Lung (tissue), 12 donors: Measurements from ENCODE around the gene ITGA3. TPM values are rescaled to one million over a fixed set of nuclear protein-coding genes. Genes with fewer than 3 reads are reported as not detected.
A peak's percentile ranks its signal among the peaks of the same experiment; 100 is the strongest.

Experiments
- ATAC-seq: fragments of 200-7000 bp; cut with Tn5 transposase; one replicate; pipeline ENCODE4 v1.9.1; 2020; ENCODE audit warnings: moderate number of reproducible peaks; ENCODE audit not compliant: insufficient read depth, low FRiP score
- DNase-seq, 3 donors: peaks; one replicate each; pipeline ENCODE4 v3.0.0-alpha.2; 2013 to 2017
- H3K27ac ChIP-seq, 2 donors: one replicate each; pipeline ENCODE4 v1.5.1; 2013; ENCODE audit warnings: mild to moderate bottlenecking in 2 of 2, moderate library complexity in 2 of 2, control low read depth in 1 of 2, inconsistent platforms in 1 of 2, low read depth in 1 of 2, low read length in 1 of 2
- H3K27me3 ChIP-seq, 3 donors: one replicate each; pipeline ENCODE4 v1.5.1; 2013; ENCODE audit warnings: low read length in 2 of 3; ENCODE audit not compliant: control insufficient read depth in 3 of 3, insufficient read depth in 3 of 3
- H3K36me3 ChIP-seq, 4 donors: one replicate each; pipeline ENCODE4 v1.5.1; 2013; ENCODE audit warnings: low read length in 4 of 4, mild to moderate bottlenecking in 1 of 4, moderate library complexity in 1 of 4; ENCODE audit not compliant: control insufficient read depth in 4 of 4, insufficient read depth in 4 of 4
- H3K4me1 ChIP-seq, 5 donors: one replicate each; pipeline ENCODE4 v1.5.1; 2013; ENCODE audit warnings: low read length in 5 of 5, mild to moderate bottlenecking in 2 of 5, moderate library complexity in 1 of 5; ENCODE audit not compliant: control insufficient read depth in 5 of 5, insufficient read depth in 5 of 5
- H3K4me3 ChIP-seq: one replicate; pipeline ENCODE4 v1.5.1; 2013; ENCODE audit warnings: mild to moderate bottlenecking, control low read depth, moderate library complexity
- H3K9ac ChIP-seq, 2 donors: one replicate each; pipeline ENCODE4 v1.5.1; 2013; ENCODE audit warnings: low read length in 2 of 2, control low read depth in 1 of 2; ENCODE audit not compliant: insufficient read depth in 1 of 2
- H3K9me3 ChIP-seq, 4 donors: one replicate each; pipeline ENCODE4 v1.5.1; 2013; ENCODE audit warnings: low read length in 3 of 4, mild to moderate bottlenecking in 1 of 4, moderate library complexity in 1 of 4; ENCODE audit not compliant: control insufficient read depth in 4 of 4, insufficient read depth in 3 of 4
- WGBS, 2 donors: extraction: QIAGEN DNeasy Blood & Tissue Kit; methylation state at CpG; one replicate each; pipeline ENCODE4 v1.1.7; 2013; 5-methylcytosine and 5-hydroxymethylcytosine counted together
- polyA plus RNA-seq, 2 donors: library from polyadenylated mRNA; stranded (reverse); fragments of 200-250 nt; gene quantifications; one replicate each; pipeline ENCODE4 v1.2.1, GENCODE V29; 2013
- total RNA-seq, 2 donors: library from RNA; depleted of rRNA in 1 of 2; stranded (reverse); fragments of >200 nt in 1 of 2; gene quantifications; one replicate each; pipeline ENCODE4 v1.2.1, GENCODE V29; 2014 to 2021
- TF ChIP-seq, protein P1 (sequence below): IDR thresholded peaks from 2 replicates; pipeline ENCODE4 v1.5.1; 2012; ENCODE audit warnings: mild to moderate bottlenecking; ENCODE audit errors: control extremely low read depth, extremely low read depth
- donor health status: control.
- donor health status: control.
- donor health status: Bipolar disorder and iron deficiency.
- donor health status: healthy.
- donor health status: DM: yes; HTN: yes; CAD: no.

ITGA3 gene
- total and polyA plus RNA-seq, 4 donors = 83.9 to 204 (median 133) TPM

DNA sequence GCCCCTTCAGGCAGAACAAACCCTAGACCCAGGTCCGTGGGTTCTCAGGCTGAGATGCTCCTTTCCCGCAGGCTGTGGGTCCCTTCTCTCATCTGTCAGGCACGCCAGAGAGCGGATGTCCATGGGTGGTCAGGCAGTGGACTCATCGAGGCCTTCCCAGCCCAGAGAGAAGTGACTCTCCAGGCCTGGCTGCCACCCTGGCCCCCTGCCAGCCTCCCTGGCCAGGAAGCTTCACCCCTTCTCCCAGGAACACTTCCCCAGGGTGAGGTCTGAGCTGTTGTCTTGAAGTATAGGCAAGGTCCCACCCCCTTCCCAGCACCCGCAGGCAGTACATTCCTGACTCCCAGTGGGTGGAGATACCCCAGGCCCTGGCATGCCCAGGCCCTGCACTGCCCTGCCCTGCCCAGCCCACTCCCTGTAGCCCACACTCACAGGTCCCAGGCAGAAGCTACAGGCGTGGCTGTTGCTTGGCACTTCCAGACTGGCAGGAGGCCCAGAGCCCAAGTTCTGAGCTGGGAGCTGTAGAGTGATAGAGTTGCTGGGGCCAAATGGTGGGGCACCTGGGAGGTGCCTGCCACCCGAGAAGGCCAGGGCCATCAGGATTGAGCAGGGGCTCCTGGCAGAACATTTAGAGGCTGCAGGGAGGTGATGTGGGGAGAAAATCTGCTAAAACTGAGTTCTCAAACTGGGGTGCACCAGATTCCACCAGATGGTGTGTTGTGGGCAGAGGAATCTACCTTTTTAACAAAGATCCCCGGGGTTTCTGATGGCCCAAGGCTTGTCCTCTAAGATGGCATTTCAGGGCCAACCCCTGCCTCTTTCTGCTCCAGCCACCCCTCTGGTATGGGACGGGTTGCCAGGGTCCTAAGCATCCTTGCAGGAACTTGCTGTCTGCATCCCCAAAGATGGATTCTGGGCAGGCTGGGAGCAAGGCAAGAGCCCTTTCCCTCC is 6.7 kb downstream of the ITGA3 start:
- peaks cover 0 to 4% (median 0%) of the 10 kb centered on the region in 4 donors for H3K36me3 ChIP-seq
- no peak overlapping the region for H3K9ac ChIP-seq
- no peaks in the 10 kb centered on the region for H3K9me3 ChIP-seq
- H3K27me3 ChIP-seq = no peaks in the 10 kb centered on the region
- no peak overlapping the region for H3K4me3 ChIP-seq
- TF ChIP-seq, protein P1, sequence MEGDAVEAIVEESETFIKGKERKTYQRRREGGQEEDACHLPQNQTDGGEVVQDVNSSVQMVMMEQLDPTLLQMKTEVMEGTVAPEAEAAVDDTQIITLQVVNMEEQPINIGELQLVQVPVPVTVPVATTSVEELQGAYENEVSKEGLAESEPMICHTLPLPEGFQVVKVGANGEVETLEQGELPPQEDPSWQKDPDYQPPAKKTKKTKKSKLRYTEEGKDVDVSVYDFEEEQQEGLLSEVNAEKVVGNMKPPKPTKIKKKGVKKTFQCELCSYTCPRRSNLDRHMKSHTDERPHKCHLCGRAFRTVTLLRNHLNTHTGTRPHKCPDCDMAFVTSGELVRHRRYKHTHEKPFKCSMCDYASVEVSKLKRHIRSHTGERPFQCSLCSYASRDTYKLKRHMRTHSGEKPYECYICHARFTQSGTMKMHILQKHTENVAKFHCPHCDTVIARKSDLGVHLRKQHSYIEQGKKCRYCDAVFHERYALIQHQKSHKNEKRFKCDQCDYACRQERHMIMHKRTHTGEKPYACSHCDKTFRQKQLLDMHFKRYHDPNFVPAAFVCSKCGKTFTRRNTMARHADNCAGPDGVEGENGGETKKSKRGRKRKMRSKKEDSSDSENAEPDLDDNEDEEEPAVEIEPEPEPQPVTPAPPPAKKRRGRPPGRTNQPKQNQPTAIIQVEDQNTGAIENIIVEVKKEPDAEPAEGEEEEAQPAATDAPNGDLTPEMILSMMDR = no peak
- WGBS, 2 donors = 45 to 78% methylated on average over 10 of the region's 10 CpGs
- peaks cover 27 to 59% (median 52%) of the 10 kb centered on the region in 5 donors for H3K4me1 ChIP-seq
- peak overlapping the region; percentile 94 to 97 for H3K27ac ChIP-seq
- ATAC-seq (peak; percentile 79), DNase-seq (peak; percentile 49 to 75 (median 66))

DNA sequence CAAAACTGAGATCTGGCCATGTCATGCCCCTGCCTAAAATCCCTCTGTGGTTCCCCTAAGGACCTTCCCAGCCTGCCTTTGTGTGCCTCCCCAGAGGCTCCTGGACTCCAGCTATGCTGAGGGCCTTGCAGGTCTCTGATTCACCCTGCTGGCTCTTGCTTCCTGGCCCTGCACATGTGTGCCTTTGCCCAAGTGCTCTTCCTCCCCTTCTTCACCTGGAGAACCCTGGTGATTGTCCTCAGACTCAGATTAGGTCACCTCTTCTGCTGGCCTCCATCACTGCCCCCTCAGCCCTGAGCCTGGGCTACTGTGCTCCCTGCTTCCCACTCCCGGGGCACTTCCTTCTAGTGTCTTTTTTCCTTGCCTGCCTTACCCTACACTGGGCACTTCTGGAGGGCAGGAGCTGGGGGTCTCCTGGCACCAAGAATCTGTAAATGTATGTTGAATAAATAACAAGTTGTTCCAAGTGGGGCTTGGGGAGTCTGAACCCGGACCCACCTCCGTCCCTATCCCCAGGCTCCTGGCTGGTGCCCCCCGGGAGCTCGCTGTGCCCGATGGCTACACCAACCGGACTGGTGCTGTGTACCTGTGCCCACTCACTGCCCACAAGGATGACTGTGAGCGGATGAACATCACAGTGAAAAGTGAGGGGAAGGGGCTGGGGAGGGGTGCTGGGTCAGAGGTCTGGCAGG is 7.8 kb downstream of the ITGA3 start:
- TF ChIP-seq, protein P1 = no peak
- DNase-seq = peak in 1 of 3 donors; percentile 9
- ATAC-seq = no peak
- Histone ChIP-seq H3K27ac (peak overlapping the region; percentile 94 to 97), H3K27me3 (no peaks in the 10 kb centered on the region), H3K4me1 (peaks cover 27 to 52% (median 46%) of the 10 kb centered on the region in 5 donors), H3K36me3 (peaks cover 0 to 12% (median 3%) of the 10 kb centered on the region in 4 donors), H3K9me3 (no peaks in the 10 kb centered on the region), H3K9ac (no peak overlapping the region), H3K4me3 (no peak overlapping the region)
- 89 to 92% methylated on average over 8 of the region's 8 CpGs for WGBS, 2 donors

DNA sequence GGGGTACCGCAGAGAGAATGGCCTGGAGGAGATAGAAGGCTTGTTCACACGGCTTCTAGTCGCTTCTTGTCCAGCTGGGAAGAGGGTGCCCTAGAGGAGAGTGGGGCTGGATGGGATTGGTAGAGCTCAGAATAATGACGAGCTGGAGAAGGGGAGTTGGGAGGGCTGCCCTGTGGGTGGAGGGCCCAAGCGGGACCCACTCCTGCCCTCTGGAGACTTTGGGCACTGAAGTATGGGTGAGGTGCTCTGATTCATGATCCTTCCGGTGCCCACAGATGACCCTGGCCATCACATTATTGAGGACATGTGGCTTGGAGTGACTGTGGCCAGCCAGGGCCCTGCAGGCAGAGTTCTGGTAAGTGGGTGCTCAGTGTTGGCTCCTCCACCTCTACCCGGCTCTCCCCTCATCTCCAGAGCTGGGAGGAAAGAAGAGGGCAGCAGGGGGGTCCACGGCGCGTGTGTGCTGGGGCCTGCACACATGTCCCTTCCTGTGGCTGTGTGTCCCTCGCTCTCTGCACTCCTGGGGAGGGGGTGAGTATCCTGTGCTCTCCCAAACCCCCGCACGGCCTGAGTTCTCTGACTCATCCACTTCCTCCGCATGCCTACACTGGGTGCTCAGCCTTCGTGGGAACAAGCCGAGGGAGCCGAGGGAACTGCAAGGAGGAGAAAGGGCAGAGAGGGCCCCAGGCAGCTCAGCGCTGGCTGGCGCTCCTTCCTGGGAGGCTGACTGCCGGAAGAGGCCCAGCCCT is 8.5 kb downstream of the ITGA3 start:
- no peak overlapping the region for H3K9ac ChIP-seq
- WGBS, 2 donors = 42 to 51% methylated on average over 18 to 20 of the region's 20 CpGs
- peaks cover 0 to 12% (median 4%) of the 10 kb centered on the region in 4 donors for H3K36me3 ChIP-seq
- DNase-seq (peak in 2 of 3 donors; percentile 24 to 51), ATAC-seq (peak; percentile 39)
- TF ChIP-seq, protein P1 = no peak
- no peak overlapping the region for H3K4me3 ChIP-seq
- H3K9me3 ChIP-seq = no peaks in the 10 kb centered on the region
- no peaks in the 10 kb centered on the region for H3K27me3 ChIP-seq
- peak overlapping the region; percentile 94 to 97 for H3K27ac ChIP-seq
- H3K4me1 ChIP-seq = peaks cover 23 to 45% (median 39%) of the 10 kb centered on the region in 5 donors
